H1 (cell line): ENCODE results near the gene RHBG. TPM values are rescaled to one million over a fixed set of nuclear protein-coding genes. Genes with fewer than 3 reads are reported as not detected.

ENCODE experiments used
- CTCF ChIA-PET: fragments of 300-600 bp; sonication (Branson Sonifier 250); formaldehyde crosslinking; loops from one replicate; lab custom pipeline; 2021; ENCODE audit not compliant: partially characterized antibody; lab: Charles Lee
- POLR2A ChIA-PET: fragments of 300-600 bp; sonication (Branson Sonifier 250); formaldehyde crosslinking; loops from one replicate; lab custom pipeline; 2021; ENCODE audit warnings: inconsistent platforms; ENCODE audit not compliant: partially characterized antibody; lab: Charles Lee
- DNase-seq, 2 experiments: peaks; one replicate each; pipeline versions ENCODE4 v3.0.0 to v3.0.0-alpha.2; 2010 to 2022; ENCODE audit warnings: low spot score in 2 of 2, low read depth in 1 of 2, mixed read lengths in 1 of 2
- FAIRE-seq: peaks from 2 replicates; lab custom pipeline; 2011; peaks lifted over from hg19 to GRCh38; lab: Jason Lieb, UNC
- H2AFZ ChIP-seq: 2 replicates; pipeline ENCODE4 v1.8.1; 2012; ENCODE audit warnings: low read length, inconsistent platforms
- H2AK5ac ChIP-seq: 2 replicates; pipeline ENCODE4 v1.6.1; 2013; ENCODE audit warnings: low read depth, low read length
- H2BK120ac ChIP-seq: replicated peaks from 2 replicates; pipeline ENCODE3; 2013; ENCODE audit warnings: low read depth, low read length, inconsistent platforms
- H2BK12ac ChIP-seq: 2 replicates; pipeline ENCODE4 v1.6.1; 2013; ENCODE audit warnings: low read depth, low read length
- H2BK15ac ChIP-seq: 2 replicates; pipeline ENCODE4 v1.6.1; 2013; ENCODE audit warnings: low read length
- H2BK20ac ChIP-seq: 2 replicates; pipeline ENCODE4 v1.6.1; 2013; ENCODE audit warnings: low read length
- H2BK5ac ChIP-seq: 2 replicates; pipeline ENCODE4 v1.6.1; 2013; ENCODE audit warnings: low read depth, low read length
- H3K14ac ChIP-seq: 2 replicates; pipeline ENCODE4 v1.6.1; 2013; ENCODE audit warnings: inconsistent platforms; ENCODE audit not compliant: insufficient read length
- H3K18ac ChIP-seq: 2 replicates; pipeline ENCODE4 v1.6.1; 2013; ENCODE audit warnings: low read length; ENCODE audit errors: extremely low read depth
- H3K23ac ChIP-seq: 2 replicates; pipeline ENCODE4 v1.6.1; 2013; ENCODE audit warnings: inconsistent platforms; ENCODE audit not compliant: insufficient read length
- H3K23me2 ChIP-seq: 2 replicates; pipeline ENCODE4 v1.6.1; 2013; ENCODE audit warnings: low read depth, low read length
- H3K27ac ChIP-seq: 2 replicates; pipeline ENCODE4 v1.6.1; 2011; ENCODE audit warnings: low read depth, low read length, inconsistent platforms
- H3K27me3 ChIP-seq, 4 experiments: replicated peaks in 1 of 4; 1 replicate in 1 of 4; 2 replicates in 3 of 4; pipeline versions ENCODE4 v1.6.1 to v1.8.1; 2011 to 2013; ENCODE audit warnings: low read length in 3 of 4, mild to moderate bottlenecking in 3 of 4, inconsistent platforms in 2 of 4, mixed read lengths in 2 of 4, moderate library complexity in 1 of 4; ENCODE audit not compliant: control insufficient read depth in 3 of 4, insufficient read depth in 3 of 4; ENCODE audit errors: extremely low read depth in 1 of 4
- H3K36me3 ChIP-seq, 4 experiments: 2 replicates each; pipeline versions ENCODE4 v1.6.1 to v1.8.1; 2011 to 2013; ENCODE audit warnings: mild to moderate bottlenecking in 4 of 4, low read length in 3 of 4, moderate library complexity in 2 of 4, control low read depth in 1 of 4, inconsistent platforms in 1 of 4; ENCODE audit not compliant: insufficient read depth in 4 of 4, control insufficient read depth in 2 of 4
- H3K4ac ChIP-seq: replicated peaks from 2 replicates; pipeline ENCODE3; 2013; ENCODE audit warnings: low read length, low read depth, mixed read lengths, inconsistent platforms; ENCODE audit not compliant: insufficient read length
- H3K4me1 ChIP-seq, 4 experiments: replicated peaks in 1 of 4; 1 replicate in 1 of 4; 2 replicates in 3 of 4; pipeline versions ENCODE4 v1.6.1 to v1.8.1; 2011 to 2013; ENCODE audit warnings: low read length in 3 of 4, inconsistent platforms in 2 of 4, mixed read lengths in 1 of 4; ENCODE audit not compliant: insufficient read depth in 4 of 4, control insufficient read depth in 3 of 4
- H3K4me2 ChIP-seq, 2 experiments: 2 replicates each; pipeline versions ENCODE4 v1.6.1 to v1.8.1; 2011 to 2013; ENCODE audit warnings: low read depth in 2 of 2, low read length in 2 of 2, control low read depth in 1 of 2, inconsistent platforms in 1 of 2, mild to moderate bottlenecking in 1 of 2; ENCODE audit not compliant: insufficient read depth in 1 of 2
- H3K4me3 ChIP-seq, 4 experiments: fragments of 200-600, 300-600 bp in 1 of 4; sonication (generic), shearing (Covaris generic), sonication (Bioruptor Twin) in 1 of 4; 2 replicates each; pipeline versions ENCODE4 v1.5.1 to v1.8.1; 2011 to 2016; ENCODE audit warnings: low read length in 4 of 4, low read depth in 3 of 4, control low read depth in 2 of 4, inconsistent platforms in 2 of 4, mild to moderate bottlenecking in 2 of 4, mixed read lengths in 1 of 4, moderate library complexity in 1 of 4; ENCODE audit not compliant: insufficient read depth in 2 of 4; ENCODE audit errors: extremely low read depth in 1 of 4
- H3K56ac ChIP-seq: replicated peaks from 2 replicates; pipeline ENCODE3; 2013; ENCODE audit warnings: low read depth, mild to moderate bottlenecking, mixed read lengths, low read length, inconsistent platforms; ENCODE audit not compliant: insufficient read length
- H3K79me1 ChIP-seq: 2 replicates; pipeline ENCODE4 v1.6.1; 2013; ENCODE audit warnings: low read depth, low read length, control low read depth
- H3K79me2 ChIP-seq, 2 experiments: 2 replicates each; pipeline versions ENCODE4 v1.6.1 to v1.8.1; 2012 to 2013; ENCODE audit warnings: low read length in 2 of 2, mild to moderate bottlenecking in 2 of 2, inconsistent platforms in 1 of 2; ENCODE audit not compliant: insufficient read depth in 2 of 2, control insufficient read depth in 1 of 2
- H3K9ac ChIP-seq, 4 experiments: replicated peaks in 1 of 4; 1 replicate in 1 of 4; 2 replicates in 3 of 4; pipeline versions ENCODE4 v1.6.1 to v1.8.1; 2011 to 2013; ENCODE audit warnings: low read depth in 3 of 4, low read length in 3 of 4, control low read depth in 2 of 4, mild to moderate bottlenecking in 2 of 4, moderate library complexity in 2 of 4, inconsistent platforms in 1 of 4; ENCODE audit errors: extremely low read depth in 1 of 4
- H3K9me3 ChIP-seq, 2 experiments: 2 replicates each; pipeline versions ENCODE4 v1.6.1 to v1.8.1; 2012 to 2013; ENCODE audit warnings: mild to moderate bottlenecking in 2 of 2, moderate library complexity in 2 of 2, control low read depth in 1 of 2, inconsistent platforms in 1 of 2, low read depth in 1 of 2, low read length in 1 of 2, mixed read lengths in 1 of 2; ENCODE audit not compliant: insufficient read depth in 2 of 2
- H4K20me1 ChIP-seq, 2 experiments: replicated peaks in 1 of 2; 2 replicates each; pipeline versions ENCODE3 to v1.8.1; 2011 to 2013; ENCODE audit warnings: inconsistent platforms in 2 of 2, low read length in 2 of 2, mild to moderate bottlenecking in 1 of 2; ENCODE audit not compliant: insufficient read depth in 2 of 2, control insufficient read depth in 1 of 2
- H4K5ac ChIP-seq: 2 replicates; pipeline ENCODE4 v1.6.1; 2013; ENCODE audit warnings: low read length, low read depth, mixed read lengths, inconsistent platforms; ENCODE audit not compliant: insufficient read length
- H4K8ac ChIP-seq: 2 replicates; pipeline ENCODE4 v1.8.0; 2013; ENCODE audit warnings: mild to moderate bottlenecking, moderate library complexity, low read length, inconsistent platforms; ENCODE audit not compliant: insufficient read depth; ENCODE audit errors: extremely low read depth
- H4K91ac ChIP-seq: replicated peaks from 2 replicates; pipeline ENCODE3; 2013; ENCODE audit warnings: low read length, mixed read lengths, inconsistent platforms; ENCODE audit not compliant: insufficient read length
- ATF2 ChIP-seq: IDR thresholded peaks from 2 replicates; pipeline ENCODE4 v1.6.1; 2012; ENCODE audit warnings: low read length, inconsistent platforms
- CBX5 ChIP-seq: fragments of 300-800, 300-1000 bp; sonication (generic); IDR thresholded peaks from 2 replicates; pipeline ENCODE4 v1.7.1; 2016; ENCODE audit warnings: antibody characterized with exemption, low read length, low read depth
- CTCF ChIP-seq, 3 experiments: IDR thresholded peaks; 1 replicate in 2 of 3; 2 replicates in 1 of 3; pipeline versions ENCODE4 v1.5.1 to v1.6.1; 2011; ENCODE audit warnings: low read length in 3 of 3, mild to moderate bottlenecking in 3 of 3, inconsistent platforms in 2 of 3, low read depth in 1 of 3, moderate library complexity in 1 of 3; ENCODE audit not compliant: insufficient read depth in 1 of 3; ENCODE audit errors: control extremely low read depth in 1 of 3
- GTF2F1 ChIP-seq: IDR thresholded peaks from 2 replicates; pipeline ENCODE4 v1.6.1; 2012; ENCODE audit warnings: low read depth, low read length, improper control_type of control experiment, borderline replicate concordance
- KDM5A ChIP-seq: fragments of 200-600 bp; IDR thresholded peaks from 2 replicates; pipeline ENCODE4 v1.7.1; 2012; ENCODE audit warnings: mild to moderate bottlenecking, low read length, inconsistent platforms, mixed read lengths
- SP1 ChIP-seq: IDR thresholded peaks from 2 replicates; pipeline ENCODE4 v1.6.1; 2011; ENCODE audit warnings: low read depth, low read length
- TCF12 ChIP-seq: IDR thresholded peaks from 2 replicates; pipeline ENCODE4 v1.6.1; 2011; ENCODE audit warnings: low read depth, mild to moderate bottlenecking, low read length
- WGBS, 2 experiments: shearing (Covaris generic) in 1 of 2; methylation state at CpG; one replicate each; pipeline versions ENCODE4 v1.1.6 to v1.1.7; 2013 to 2015; ENCODE audit warnings: low lambda C conversion rate in 2 of 2, mixed read lengths in 2 of 2, inconsistent platforms in 1 of 2, low coverage in 1 of 2, missing lambda C conversion rate in 1 of 2; ENCODE audit not compliant: insufficient replicate concordance in 2 of 2, insufficient coverage in 1 of 2, insufficient read length in 1 of 2; ENCODE audit errors: extremely low coverage in 1 of 2, missing lambda C conversion rate in 1 of 2; 5-methylcytosine and 5-hydroxymethylcytosine counted together
- polyA plus RNA-seq, 7 experiments: library from polyadenylated mRNA; depleted of rRNA in 3 of 7; stranded (reverse) in 5 of 7; unstranded in 2 of 7; fragments of >200 nt in 5 of 7; fragments of 200-250 nt in 2 of 7; gene quantifications; 1 replicate in 5 of 7; 2 replicates in 1 of 7; 4 replicates in 1 of 7; pipeline versions ENCODE4 v1.2.1 to v1.2.3, GENCODE V29; 2011 to 2013; ENCODE audit warnings: missing spikeins in 2 of 7, mixed read lengths in 2 of 7
- total RNA-seq: library from RNA; stranded (reverse); fragmentation: NEBNext Ultra II Directional; extraction: Animal tissue kit (Norgen Biotek cat#: 25700); gene quantifications from 2 replicates; pipeline ENCODE4 v1.2.1, GENCODE V29; 2021

RHBG gene
- total and polyA plus RNA-seq, 2 of the 8 experiments (the other 6 are each of a cell fraction or from before 2014, with no cell fraction given): 2.6 to 2.7 TPM

GRCh38 chr1:156421939-156422601 lies 53.1 kb downstream of the RHBG start:
- POLR2A ChIA-PET: interaction anchor here (0.7 to 5.2 kb wide), 15 partner anchors 8 to 205 kb away, joined by 3 to 74 read pairs (median 6); partner anchors contain the start of gene MEF2D
- Histone ChIP-seq H3K18ac (peak overlapping the region; percentile 95), H3K23me2 (peaks cover 13% of the 10 kb centered on the region), H3K27ac (peak overlapping the region; percentile 4; the same call in 1 of the 2 replicates), H2AFZ (peak overlapping the region; percentile 83), H3K4me3 (peak overlapping the region; percentile 35 to 61 (median 40); a peak in 7 of 8 replicates), H3K4ac (no peak overlapping the region), H4K8ac (no peak overlapping the region; the same call in 1 of the 2 replicates), H2BK12ac (peak overlapping the region; percentile 81), H3K27me3 (peaks cover 43 to 80% (median 73%) of the 10 kb centered on the region in 4 experiments), H4K20me1 (peaks cover 0 to 5% of the 10 kb centered on the region in 2 experiments), H3K4me1 (peaks cover 10 to 26% (median 16%) of the 10 kb centered on the region in 4 experiments), H2BK15ac (peak overlapping the region; percentile 40; the same call in 1 of the 2 replicates), H3K14ac (no peak overlapping the region), H2BK20ac (peak overlapping the region; percentile 82), H3K79me1 (no peaks in the 10 kb centered on the region), H3K56ac (no peak overlapping the region), H4K5ac (no peak overlapping the region), H3K79me2 (no peaks in the 10 kb centered on the region), H3K23ac (no peak overlapping the region), H3K9ac (peak overlapping the region in 3 of 4 experiments; percentile 26 to 56 (median 42); a peak in 4 of 7 replicates), H2BK5ac (peak overlapping the region; percentile 3; the same call in 1 of the 2 replicates), H4K91ac (peak overlapping the region; percentile 61), H3K36me3 (no peaks in the 10 kb centered on the region), H3K9me3 (no peaks in the 10 kb centered on the region), H2AK5ac (no peak overlapping the region), H2BK120ac (no peak overlapping the region), H3K4me2 (peak overlapping the region; percentile 78 to 96)
- FAIRE-seq: no peak
- CTCF ChIA-PET: interaction anchor here (0.8 to 14.9 kb wide), 9 partner anchors 12 to 267 kb away, joined by 3 to 124 read pairs (median 18); no protein-coding TSS in a partner anchor
- DNase-seq: no peak
- 4% methylated on average over 12 of the region's 12 CpGs; no CpG with 5 or more reads in 1 of the 2 experiments for WGBS, 2 experiments
- peak; percentile 85 for TF ChIP-seq SP1
- TF ChIP-seq GTF2F1: no peak
- no peak for TF ChIP-seq KDM5A
- TF ChIP-seq CBX5: no peak
- no peak for TF ChIP-seq CTCF (IDR thresholded peaks at IDR 0.05; ENCODE audit: control extremely low read depth in 1 of 3, insufficient read depth in 1 of 3, low read depth in 1 of 3, low read length in 3 of 3)
- peak; percentile 64 for TF ChIP-seq ATF2
- no peak for TF ChIP-seq TCF12
